GM13976 (cell line): ENCODE results near the gene SPRING1.
"Not testable (repeated sequence)": the region's sequence is repeated elsewhere in the genome, so short reads cannot be mapped to it uniquely, and the experiment has no call there.

ENCODE experiments used
- DNase-seq: peaks from one replicate; pipeline ENCODE4 v3.0.0; 2012; ENCODE audit warnings: low spot score
- CTCF ChIP-seq: IDR thresholded peaks from 2 replicates; pipeline ENCODE4 v1.5.1; 2012; ENCODE audit warnings: borderline replicate concordance, mild to moderate bottlenecking; ENCODE audit not compliant: insufficient read depth; ENCODE audit errors: extremely low read depth, missing control alignments, control extremely low read depth
- in situ Hi-C: fragments of 300-500 bp; cut with MboI; formaldehyde crosslinking; loops from one replicate; pipeline ENCODE4 v1.12.0; 2022; ENCODE audit warnings: low sequenced_read_pairs, mixed read lengths, inconsistent platforms; ENCODE audit not compliant: unreplicated experiment

SPRING1 gene

GRCh38 chr12:116761499-116761898, 23.6 kb upstream of the SPRING1 start:
- in situ Hi-C loops, result no loop called here
- no peak for TF ChIP-seq CTCF
- no peak for DNase-seq

DNA sequence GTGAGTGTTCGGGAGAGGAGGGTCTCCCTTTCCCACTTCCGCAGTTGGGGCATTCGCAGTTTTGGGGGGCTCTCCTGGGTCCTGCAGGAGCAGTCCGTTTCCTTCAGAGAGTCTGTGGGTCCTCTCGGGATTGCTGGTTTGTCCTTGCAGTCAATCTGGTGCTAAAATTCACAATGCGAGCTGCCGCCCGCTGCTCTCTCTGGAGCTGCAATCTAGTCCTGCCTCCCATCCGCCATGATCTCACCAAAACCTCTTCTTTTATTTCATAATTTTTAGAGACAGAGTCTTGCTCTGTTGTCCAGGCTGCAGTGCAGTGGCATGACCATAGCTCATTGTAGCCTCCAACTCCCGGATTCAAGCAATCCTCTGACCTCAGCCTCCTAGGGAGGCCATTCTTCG, 22.8 kb upstream of the SPRING1 start:
- in situ Hi-C loops, result no loop called here
- no peak for DNase-seq

DNA sequence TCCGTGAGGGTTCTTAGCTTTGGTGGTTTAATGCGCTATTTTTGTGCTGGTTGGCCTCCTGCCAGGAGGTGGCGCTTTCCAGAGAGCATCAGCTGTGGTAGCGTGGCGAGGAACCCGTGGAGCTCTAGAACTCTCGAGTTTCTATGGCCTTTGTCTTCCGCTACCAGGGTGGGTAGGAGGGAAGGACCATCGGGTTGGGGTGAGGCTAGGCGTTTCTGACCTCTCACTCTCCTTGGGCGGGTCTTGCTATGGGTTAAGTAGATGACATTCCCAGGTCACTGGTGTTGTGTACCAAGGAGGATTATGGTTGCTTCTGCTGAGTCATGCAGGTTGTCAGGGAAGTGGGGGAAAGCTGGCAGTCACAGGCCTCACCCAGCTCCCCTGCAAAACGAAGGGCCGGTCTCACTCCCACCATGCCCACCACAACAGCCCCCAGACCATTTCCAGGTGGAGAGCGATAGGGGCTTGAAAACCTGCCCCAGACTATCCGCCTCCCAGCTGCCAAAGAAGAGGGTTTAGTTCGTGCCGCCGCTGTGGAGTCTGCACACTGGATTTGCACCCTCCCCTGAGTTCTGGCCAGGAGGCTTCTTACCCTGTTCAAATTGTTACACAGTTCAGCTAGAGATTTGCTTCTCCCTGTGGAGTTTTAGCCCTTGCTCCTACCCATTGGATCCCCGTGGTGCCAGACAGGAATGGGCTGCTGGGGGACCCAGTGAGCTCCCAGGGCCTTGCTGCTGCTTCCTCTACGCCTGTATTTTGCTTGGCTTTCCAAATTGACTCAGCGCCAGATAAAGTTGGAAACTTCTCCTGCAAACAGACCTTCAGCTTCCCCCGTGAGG, 22.1 kb upstream of the SPRING1 start:
- no peak for TF ChIP-seq CTCF
- in situ Hi-C loops, result no loop called here

More for the DNA sequence above, 22.8 kb upstream of the SPRING1 start:
- TF ChIP-seq CTCF, result no peak

GRCh38 chr12:116754783-116755182, 16.9 kb upstream of the SPRING1 start:
- in situ Hi-C loops, DNase-seq: not testable (repeated sequence)

More for the DNA sequence above, 22.1 kb upstream of the SPRING1 start:
- no peak for DNase-seq

DNA sequence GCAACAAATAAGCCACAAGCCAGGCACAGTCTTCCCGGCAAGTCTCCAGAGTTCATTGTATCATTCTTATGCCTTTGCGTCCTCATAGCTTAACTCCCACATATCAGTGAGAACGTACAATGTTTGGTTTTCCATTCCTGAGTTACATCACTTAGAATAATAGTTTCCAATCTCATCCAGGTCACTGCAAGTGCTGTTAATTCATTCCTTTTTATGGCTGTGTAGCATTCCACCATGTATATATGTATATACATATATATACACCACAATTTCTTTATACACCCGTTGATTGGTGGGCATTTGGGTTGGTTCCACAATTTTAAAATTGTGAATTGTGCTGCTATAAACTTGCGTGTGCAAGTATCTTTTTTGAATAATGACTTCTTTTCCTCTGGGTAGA, 16.2 kb upstream of the SPRING1 start:
- DNase-seq, in situ Hi-C loops: not testable (repeated sequence)

DNA sequence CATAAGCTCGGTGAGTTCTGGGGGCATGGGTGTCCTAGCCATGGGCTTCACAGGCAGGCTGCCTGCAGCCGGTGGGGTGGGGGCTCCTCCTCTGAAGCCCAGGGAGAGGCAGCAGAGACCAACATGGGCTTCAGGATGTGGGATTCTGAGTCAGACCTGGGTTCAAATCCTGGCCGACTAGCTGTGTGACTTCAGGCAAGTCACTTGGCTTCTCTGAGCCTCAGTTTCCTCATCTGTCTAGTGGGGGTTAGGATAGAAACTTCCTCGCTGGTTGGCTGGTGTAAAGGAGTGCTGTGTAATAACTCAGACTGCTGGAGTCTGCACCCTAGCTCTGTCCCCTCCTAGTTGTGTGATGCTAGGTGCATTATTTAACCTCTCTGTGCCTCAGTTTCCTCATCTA, 12.4 kb upstream of the SPRING1 start:
- no peak for DNase-seq
- in situ Hi-C loops, result no loop called here
- TF ChIP-seq CTCF, result no peak

DNA sequence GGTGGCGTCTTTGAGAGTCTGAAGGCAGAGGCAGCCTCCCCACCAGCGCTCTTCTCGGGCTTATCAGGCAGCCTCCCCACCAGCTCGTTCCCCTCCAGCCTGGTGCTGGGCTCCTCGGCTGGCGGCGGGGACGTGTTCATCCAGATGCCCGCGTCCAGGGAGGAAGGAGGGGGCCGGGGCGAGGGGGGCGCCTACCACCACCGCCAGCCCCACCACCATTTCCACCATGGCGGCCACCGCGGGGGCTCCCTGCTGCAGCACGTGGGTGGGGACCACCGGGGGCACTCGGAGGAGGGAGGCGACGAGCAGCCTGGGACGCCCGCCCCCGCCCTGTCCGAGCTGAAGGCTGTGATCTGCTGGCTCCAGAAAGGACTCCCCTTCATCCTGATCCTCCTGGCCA, 12.0 kb upstream of the SPRING1 start:
- in situ Hi-C loops, result no loop called here
- TF ChIP-seq CTCF, result no peak
- no peak for DNase-seq
